H1 (cell line): Measurements from ENCODE around the gene PRR36. TPM values are rescaled to one million over a fixed set of nuclear protein-coding genes. Genes with fewer than 3 reads are reported as not detected.

ENCODE experiments used
- CTCF ChIA-PET: fragments of 300-600 bp; sonication (Branson Sonifier 250); formaldehyde crosslinking; loops from one replicate; lab custom pipeline; 2021; ENCODE audit not compliant: partially characterized antibody; lab: Charles Lee
- POLR2A ChIA-PET: fragments of 300-600 bp; sonication (Branson Sonifier 250); formaldehyde crosslinking; loops from one replicate; lab custom pipeline; 2021; ENCODE audit warnings: inconsistent platforms; ENCODE audit not compliant: partially characterized antibody; lab: Charles Lee
- DNase-seq, 2 experiments: peaks; one replicate each; pipeline versions ENCODE4 v3.0.0 to v3.0.0-alpha.2; 2010 to 2022; ENCODE audit warnings: low spot score in 2 of 2, low read depth in 1 of 2, mixed read lengths in 1 of 2
- FAIRE-seq: peaks from 2 replicates; lab custom pipeline; 2011; peaks lifted over from hg19 to GRCh38; lab: Jason Lieb, UNC
- H2AFZ ChIP-seq: 2 replicates; pipeline ENCODE4 v1.8.1; 2012; ENCODE audit warnings: low read length, inconsistent platforms
- H2AK5ac ChIP-seq: 2 replicates; pipeline ENCODE4 v1.6.1; 2013; ENCODE audit warnings: low read depth, low read length
- H2BK120ac ChIP-seq: replicated peaks from 2 replicates; pipeline ENCODE3; 2013; ENCODE audit warnings: low read depth, low read length, inconsistent platforms
- H2BK12ac ChIP-seq: 2 replicates; pipeline ENCODE4 v1.6.1; 2013; ENCODE audit warnings: low read depth, low read length
- H2BK15ac ChIP-seq: 2 replicates; pipeline ENCODE4 v1.6.1; 2013; ENCODE audit warnings: low read length
- H2BK20ac ChIP-seq: 2 replicates; pipeline ENCODE4 v1.6.1; 2013; ENCODE audit warnings: low read length
- H2BK5ac ChIP-seq: 2 replicates; pipeline ENCODE4 v1.6.1; 2013; ENCODE audit warnings: low read depth, low read length
- H3K14ac ChIP-seq: 2 replicates; pipeline ENCODE4 v1.6.1; 2013; ENCODE audit warnings: inconsistent platforms; ENCODE audit not compliant: insufficient read length
- H3K18ac ChIP-seq: 2 replicates; pipeline ENCODE4 v1.6.1; 2013; ENCODE audit warnings: low read length; ENCODE audit errors: extremely low read depth
- H3K23ac ChIP-seq: 2 replicates; pipeline ENCODE4 v1.6.1; 2013; ENCODE audit warnings: inconsistent platforms; ENCODE audit not compliant: insufficient read length
- H3K23me2 ChIP-seq: 2 replicates; pipeline ENCODE4 v1.6.1; 2013; ENCODE audit warnings: low read depth, low read length
- H3K27ac ChIP-seq: 2 replicates; pipeline ENCODE4 v1.6.1; 2011; ENCODE audit warnings: low read depth, low read length, inconsistent platforms
- H3K27me3 ChIP-seq, 4 experiments: replicated peaks in 1 of 4; 1 replicate in 1 of 4; 2 replicates in 3 of 4; pipeline versions ENCODE4 v1.6.1 to v1.8.1; 2011 to 2013; ENCODE audit warnings: low read length in 3 of 4, mild to moderate bottlenecking in 3 of 4, inconsistent platforms in 2 of 4, mixed read lengths in 2 of 4, moderate library complexity in 1 of 4; ENCODE audit not compliant: control insufficient read depth in 3 of 4, insufficient read depth in 3 of 4; ENCODE audit errors: extremely low read depth in 1 of 4
- H3K36me3 ChIP-seq, 4 experiments: 2 replicates each; pipeline versions ENCODE4 v1.6.1 to v1.8.1; 2011 to 2013; ENCODE audit warnings: mild to moderate bottlenecking in 4 of 4, low read length in 3 of 4, moderate library complexity in 2 of 4, control low read depth in 1 of 4, inconsistent platforms in 1 of 4; ENCODE audit not compliant: insufficient read depth in 4 of 4, control insufficient read depth in 2 of 4
- H3K4ac ChIP-seq: replicated peaks from 2 replicates; pipeline ENCODE3; 2013; ENCODE audit warnings: low read length, low read depth, mixed read lengths, inconsistent platforms; ENCODE audit not compliant: insufficient read length
- H3K4me1 ChIP-seq, 4 experiments: replicated peaks in 1 of 4; 1 replicate in 1 of 4; 2 replicates in 3 of 4; pipeline versions ENCODE4 v1.6.1 to v1.8.1; 2011 to 2013; ENCODE audit warnings: low read length in 3 of 4, inconsistent platforms in 2 of 4, mixed read lengths in 1 of 4; ENCODE audit not compliant: insufficient read depth in 4 of 4, control insufficient read depth in 3 of 4
- H3K4me2 ChIP-seq, 2 experiments: 2 replicates each; pipeline versions ENCODE4 v1.6.1 to v1.8.1; 2011 to 2013; ENCODE audit warnings: low read depth in 2 of 2, low read length in 2 of 2, control low read depth in 1 of 2, inconsistent platforms in 1 of 2, mild to moderate bottlenecking in 1 of 2; ENCODE audit not compliant: insufficient read depth in 1 of 2
- H3K4me3 ChIP-seq, 4 experiments: fragments of 200-600, 300-600 bp in 1 of 4; sonication (generic), shearing (Covaris generic), sonication (Bioruptor Twin) in 1 of 4; 2 replicates each; pipeline versions ENCODE4 v1.5.1 to v1.8.1; 2011 to 2016; ENCODE audit warnings: low read length in 4 of 4, low read depth in 3 of 4, control low read depth in 2 of 4, inconsistent platforms in 2 of 4, mild to moderate bottlenecking in 2 of 4, mixed read lengths in 1 of 4, moderate library complexity in 1 of 4; ENCODE audit not compliant: insufficient read depth in 2 of 4; ENCODE audit errors: extremely low read depth in 1 of 4
- H3K56ac ChIP-seq: replicated peaks from 2 replicates; pipeline ENCODE3; 2013; ENCODE audit warnings: low read depth, mild to moderate bottlenecking, mixed read lengths, low read length, inconsistent platforms; ENCODE audit not compliant: insufficient read length
- H3K79me1 ChIP-seq: 2 replicates; pipeline ENCODE4 v1.6.1; 2013; ENCODE audit warnings: low read depth, low read length, control low read depth
- H3K79me2 ChIP-seq, 2 experiments: 2 replicates each; pipeline versions ENCODE4 v1.6.1 to v1.8.1; 2012 to 2013; ENCODE audit warnings: low read length in 2 of 2, mild to moderate bottlenecking in 2 of 2, inconsistent platforms in 1 of 2; ENCODE audit not compliant: insufficient read depth in 2 of 2, control insufficient read depth in 1 of 2
- H3K9ac ChIP-seq, 4 experiments: replicated peaks in 1 of 4; 1 replicate in 1 of 4; 2 replicates in 3 of 4; pipeline versions ENCODE4 v1.6.1 to v1.8.1; 2011 to 2013; ENCODE audit warnings: low read depth in 3 of 4, low read length in 3 of 4, control low read depth in 2 of 4, mild to moderate bottlenecking in 2 of 4, moderate library complexity in 2 of 4, inconsistent platforms in 1 of 4; ENCODE audit errors: extremely low read depth in 1 of 4
- H3K9me3 ChIP-seq, 2 experiments: 2 replicates each; pipeline versions ENCODE4 v1.6.1 to v1.8.1; 2012 to 2013; ENCODE audit warnings: mild to moderate bottlenecking in 2 of 2, moderate library complexity in 2 of 2, control low read depth in 1 of 2, inconsistent platforms in 1 of 2, low read depth in 1 of 2, low read length in 1 of 2, mixed read lengths in 1 of 2; ENCODE audit not compliant: insufficient read depth in 2 of 2
- H4K20me1 ChIP-seq, 2 experiments: replicated peaks in 1 of 2; 2 replicates each; pipeline versions ENCODE3 to v1.8.1; 2011 to 2013; ENCODE audit warnings: inconsistent platforms in 2 of 2, low read length in 2 of 2, mild to moderate bottlenecking in 1 of 2; ENCODE audit not compliant: insufficient read depth in 2 of 2, control insufficient read depth in 1 of 2
- H4K5ac ChIP-seq: 2 replicates; pipeline ENCODE4 v1.6.1; 2013; ENCODE audit warnings: low read length, low read depth, mixed read lengths, inconsistent platforms; ENCODE audit not compliant: insufficient read length
- H4K8ac ChIP-seq: 2 replicates; pipeline ENCODE4 v1.8.0; 2013; ENCODE audit warnings: mild to moderate bottlenecking, moderate library complexity, low read length, inconsistent platforms; ENCODE audit not compliant: insufficient read depth; ENCODE audit errors: extremely low read depth
- H4K91ac ChIP-seq: replicated peaks from 2 replicates; pipeline ENCODE3; 2013; ENCODE audit warnings: low read length, mixed read lengths, inconsistent platforms; ENCODE audit not compliant: insufficient read length
- BCL11A ChIP-seq, 2 experiments: IDR thresholded peaks; one replicate each; pipeline ENCODE4 v1.6.1; 2011; ENCODE audit warnings: low read depth in 2 of 2, low read length in 2 of 2, mild to moderate bottlenecking in 2 of 2
- BRCA1 ChIP-seq: IDR thresholded peaks from 2 replicates; pipeline ENCODE4 v1.6.1; 2012; ENCODE audit warnings: low read depth, low read length, improper control_type of control experiment
- CEBPB ChIP-seq: IDR thresholded peaks from 2 replicates; pipeline ENCODE4 v1.6.1; 2012; ENCODE audit warnings: low read depth, low read length
- CTBP2 ChIP-seq: IDR thresholded peaks from 2 replicates; pipeline ENCODE4 v1.7.0; 2011; ENCODE audit warnings: borderline replicate concordance, mild to moderate bottlenecking, moderate library complexity, mixed read lengths, low read length; ENCODE audit not compliant: insufficient read depth, insufficient read length
- EP300 ChIP-seq, 2 experiments: IDR thresholded peaks; 1 replicate in 1 of 2; 2 replicates in 1 of 2; pipeline ENCODE4 v1.6.1; 2011 to 2012; ENCODE audit warnings: low read depth in 2 of 2, low read length in 2 of 2, mild to moderate bottlenecking in 2 of 2, borderline replicate concordance in 1 of 2, inconsistent platforms in 1 of 2, moderate library complexity in 1 of 2
- GTF2F1 ChIP-seq: IDR thresholded peaks from 2 replicates; pipeline ENCODE4 v1.6.1; 2012; ENCODE audit warnings: low read depth, low read length, improper control_type of control experiment, borderline replicate concordance
- KDM4A ChIP-seq: IDR thresholded peaks from one replicate; pipeline ENCODE4 v1.7.1; 2012; ENCODE audit warnings: low read depth, mild to moderate bottlenecking, moderate library complexity, low read length, inconsistent platforms; ENCODE audit not compliant: severe bottlenecking
- NRF1 ChIP-seq: IDR thresholded peaks from 2 replicates; pipeline ENCODE4 v1.6.1; 2011; ENCODE audit warnings: mild to moderate bottlenecking, low read depth, low read length, improper control_type of control experiment
- POLR2A ChIP-seq, 2 experiments: IDR thresholded peaks; 1 replicate in 1 of 2; 2 replicates in 1 of 2; pipeline ENCODE4 v1.6.1; 2011; ENCODE audit warnings: low read depth in 2 of 2, low read length in 2 of 2, mild to moderate bottlenecking in 2 of 2; ENCODE audit errors: control extremely low read depth in 1 of 2
- SP2 ChIP-seq: IDR thresholded peaks from 2 replicates; pipeline ENCODE4 v1.6.1; 2012; ENCODE audit warnings: mild to moderate bottlenecking, low read length, inconsistent platforms
- TAF1 ChIP-seq: IDR thresholded peaks from 2 replicates; pipeline ENCODE4 v1.6.1; 2011; ENCODE audit warnings: mild to moderate bottlenecking, low read depth, low read length
- WGBS, 2 experiments: shearing (Covaris generic) in 1 of 2; methylation state at CpG; one replicate each; pipeline versions ENCODE4 v1.1.6 to v1.1.7; 2013 to 2015; ENCODE audit warnings: low lambda C conversion rate in 2 of 2, mixed read lengths in 2 of 2, inconsistent platforms in 1 of 2, low coverage in 1 of 2, missing lambda C conversion rate in 1 of 2; ENCODE audit not compliant: insufficient replicate concordance in 2 of 2, insufficient coverage in 1 of 2, insufficient read length in 1 of 2; ENCODE audit errors: extremely low coverage in 1 of 2, missing lambda C conversion rate in 1 of 2; 5-methylcytosine and 5-hydroxymethylcytosine counted together
- polyA plus RNA-seq, 7 experiments: library from polyadenylated mRNA; depleted of rRNA in 3 of 7; stranded (reverse) in 5 of 7; unstranded in 2 of 7; fragments of >200 nt in 5 of 7; fragments of 200-250 nt in 2 of 7; gene quantifications; 1 replicate in 5 of 7; 2 replicates in 1 of 7; 4 replicates in 1 of 7; pipeline versions ENCODE4 v1.2.1 to v1.2.3, GENCODE V29; 2011 to 2013; ENCODE audit warnings: missing spikeins in 2 of 7, mixed read lengths in 2 of 7
- total RNA-seq: library from RNA; stranded (reverse); fragmentation: NEBNext Ultra II Directional; extraction: Animal tissue kit (Norgen Biotek cat#: 25700); gene quantifications from 2 replicates; pipeline ENCODE4 v1.2.1, GENCODE V29; 2021
- TF ChIP-seq, protein P1 (sequence below): IDR thresholded peaks from 2 replicates; pipeline ENCODE4 v1.6.1; 2012; ENCODE audit warnings: inconsistent platforms
- TF ChIP-seq, protein P2 (sequence below): IDR thresholded peaks from 2 replicates; pipeline ENCODE4 v1.6.1; 2012; ENCODE audit warnings: inconsistent platforms

PRR36 gene
- total and polyA plus RNA-seq, 2 of the 8 experiments (the other 6 are each of a cell fraction or from before 2014, with no cell fraction given): 1.6 to 23.9 TPM

DNA sequence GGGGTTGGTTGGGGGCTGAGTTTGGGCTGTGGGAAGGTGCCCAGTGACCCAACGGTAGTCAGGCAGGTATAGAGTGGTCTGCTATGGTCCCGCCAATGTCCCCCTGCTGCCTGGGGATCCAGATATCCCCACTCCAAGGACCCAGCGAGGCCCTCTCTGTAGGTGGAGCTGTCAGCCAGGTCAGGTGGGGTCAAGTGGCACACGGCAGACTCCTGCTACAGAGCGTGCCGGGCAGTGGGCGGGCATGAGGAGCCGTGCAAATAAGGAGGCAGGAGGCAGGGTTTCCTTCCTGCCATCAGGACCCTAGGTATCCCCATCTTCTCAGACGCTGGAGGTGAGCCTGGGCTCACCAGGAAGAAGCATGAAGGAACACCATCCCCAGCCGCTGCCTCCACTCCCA, 29.2 kb downstream of the PRR36 start:
- H3K79me2 ChIP-seq: peaks cover 0 to 7% of the 10 kb centered on the region in 2 experiments; a peak in 2 of 4 replicates
- peaks cover 0 to 22% of the 10 kb centered on the region in 2 experiments for H4K20me1 ChIP-seq
- no peak overlapping the region for H3K18ac ChIP-seq
- no peaks in the 10 kb centered on the region; a peak in 1 of 7 replicates for H3K27me3 ChIP-seq
- no peak overlapping the region for H2BK15ac ChIP-seq
- no peaks in the 10 kb centered on the region for H3K4me1 ChIP-seq
- H3K56ac ChIP-seq: no peak overlapping the region
- no peaks in the 10 kb centered on the region for H3K79me1 ChIP-seq
- H4K91ac ChIP-seq: no peak overlapping the region
- 87% methylated on average over 10 of the region's 10 CpGs; no CpG with 5 or more reads in 1 of the 2 experiments for WGBS, 2 experiments
- H3K9me3 ChIP-seq: peaks cover 0 to 14% of the 10 kb centered on the region in 2 experiments; a peak in 2 of 4 replicates
- DNase-seq: no peak
- no peak overlapping the region for H3K9ac ChIP-seq
- H2AFZ ChIP-seq: no peak overlapping the region
- H3K4ac ChIP-seq: no peak overlapping the region
- no peak overlapping the region for H2AK5ac ChIP-seq
- ChIA-PET CTCF (interaction anchor here (0.8 to 1.5 kb wide), 2 partner anchors 8 to 13 kb away, joined by 3 to 4 read pairs; no protein-coding TSS in a partner anchor), POLR2A (interaction anchor here (0.6 kb wide), 1 partner anchor 45 kb away, joined by 3 read pairs; no protein-coding TSS in a partner anchor)
- H2BK12ac ChIP-seq: no peak overlapping the region
- H2BK120ac ChIP-seq: no peak overlapping the region
- no peak overlapping the region for H4K8ac ChIP-seq
- H3K4me2 ChIP-seq: no peak overlapping the region
- TF ChIP-seq POLR2A (IDR thresholded peaks at IDR 0.05; ENCODE audit: control extremely low read depth in 1 of 2, low read depth in 2 of 2, low read length in 2 of 2) (no peak), TAF1 (no peak), CEBPB (no peak), GTF2F1 (no peak), EP300 (IDR thresholded peaks at IDR 0.05; ENCODE audit: borderline replicate concordance in 1 of 2, low read depth in 2 of 2, low read length in 2 of 2) (no peak), SP2 (no peak), BCL11A (IDR thresholded peaks at IDR 0.05; ENCODE audit: low read depth in 2 of 2, low read length in 2 of 2) (no peak), CTBP2 (no peak), KDM4A (no peak), BRCA1 (no peak), NRF1 (no peak)
- TF ChIP-seq, protein P1, sequence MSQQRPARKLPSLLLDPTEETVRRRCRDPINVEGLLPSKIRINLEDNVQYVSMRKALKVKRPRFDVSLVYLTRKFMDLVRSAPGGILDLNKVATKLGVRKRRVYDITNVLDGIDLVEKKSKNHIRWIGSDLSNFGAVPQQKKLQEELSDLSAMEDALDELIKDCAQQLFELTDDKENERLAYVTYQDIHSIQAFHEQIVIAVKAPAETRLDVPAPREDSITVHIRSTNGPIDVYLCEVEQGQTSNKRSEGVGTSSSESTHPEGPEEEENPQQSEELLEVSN: no peak
- TF ChIP-seq, protein P2, sequence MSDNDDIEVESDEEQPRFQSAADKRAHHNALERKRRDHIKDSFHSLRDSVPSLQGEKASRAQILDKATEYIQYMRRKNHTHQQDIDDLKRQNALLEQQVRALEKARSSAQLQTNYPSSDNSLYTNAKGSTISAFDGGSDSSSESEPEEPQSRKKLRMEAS: no peak
- no peak overlapping the region for H2BK5ac ChIP-seq
- no peaks in the 10 kb centered on the region; a peak in 1 of 8 replicates for H3K36me3 ChIP-seq
- no peak overlapping the region for H3K4me3 ChIP-seq
- H2BK20ac ChIP-seq: no peak overlapping the region
- H3K14ac ChIP-seq: no peak overlapping the region
- no peak overlapping the region for H4K5ac ChIP-seq
- no peak overlapping the region for H3K23ac ChIP-seq
- H3K27ac ChIP-seq: no peak overlapping the region
- H3K23me2 ChIP-seq: peaks cover 17% of the 10 kb centered on the region
- no peak for FAIRE-seq
